Endothelial cell of umbilical vein (primary cell): Measurements from ENCODE around the gene HSD17B2. TPM values are rescaled to one million over a fixed set of nuclear protein-coding genes. Genes with fewer than 3 reads are reported as not detected.

Source experiments
- BruUV-seq: library from RNA; stranded (reverse); fragments of 400-500 nt; replicated peaks from 2 replicates; lab custom pipeline; 2021; lab: Mats Ljungman, UMichigan
- CTCF ChIA-PET: fragments of 300-600, 350-600 bp; sonication (Branson Sonifier 250); formaldehyde crosslinking; loops from one replicate; lab custom pipeline; 2021; ENCODE audit warnings: antibody characterized with exemption, inconsistent platforms; lab: Charles Lee
- POLR2A ChIA-PET: fragments of 300-600, 350-600 bp; sonication (Branson Sonifier 250); formaldehyde crosslinking; loops from one replicate; lab custom pipeline; 2021; ENCODE audit warnings: antibody characterized with exemption, inconsistent platforms; lab: Charles Lee
- DNase-seq: peaks from one replicate; pipeline ENCODE4 v3.0.0-alpha.2; 2011; ENCODE audit warnings: low read depth, low spot score
- FAIRE-seq: peaks from 2 replicates; lab custom pipeline; 2011; peaks lifted over from hg19 to GRCh38; lab: Jason Lieb, UNC
- H2AFZ ChIP-seq: 2 replicates; pipeline ENCODE4 v1.6.0; 2012; ENCODE audit warnings: low read depth, low read length, control low read depth, inconsistent platforms
- H3K27ac ChIP-seq: 2 replicates; pipeline ENCODE4 v1.5.1; 2011; ENCODE audit warnings: low read depth, mild to moderate bottlenecking, control low read depth, low read length, moderate library complexity; ENCODE audit not compliant: insufficient read depth
- H3K27me3 ChIP-seq, 2 experiments: 2 replicates each; pipeline versions ENCODE4 v1.6.0 to v1.6.1; 2011; ENCODE audit warnings: low read length in 2 of 2, mixed read lengths in 1 of 2; ENCODE audit not compliant: control insufficient read depth in 2 of 2, insufficient read depth in 2 of 2
- H3K36me3 ChIP-seq, 2 experiments: 2 replicates in 1 of 2; 3 replicates in 1 of 2; pipeline ENCODE4 v1.5.1; 2011; ENCODE audit warnings: low read length in 2 of 2, mild to moderate bottlenecking in 1 of 2, moderate library complexity in 1 of 2; ENCODE audit not compliant: control insufficient read depth in 2 of 2, insufficient read depth in 2 of 2; ENCODE audit errors: extremely low read depth in 1 of 2
- H3K4me1 ChIP-seq: 3 replicates; pipeline ENCODE4 v1.5.1; 2011; ENCODE audit warnings: mild to moderate bottlenecking, low read length; ENCODE audit not compliant: control insufficient read depth, insufficient read depth; ENCODE audit errors: extremely low read depth
- H3K4me2 ChIP-seq: 2 replicates; pipeline ENCODE4 v1.6.1; 2011; ENCODE audit warnings: low read length, control low read depth, mixed read lengths; ENCODE audit not compliant: insufficient read depth
- H3K4me3 ChIP-seq, 3 experiments: fragments of 200-600 bp in 1 of 3; sonication (generic), shearing (Covaris generic) in 1 of 3; replicated peaks in 1 of 3; 2 replicates each; pipeline ENCODE4 v1.5.1; 2011 to 2016; ENCODE audit warnings: control low read depth in 3 of 3, low read length in 3 of 3, mild to moderate bottlenecking in 2 of 3, inconsistent platforms in 1 of 3, low read depth in 1 of 3, moderate library complexity in 1 of 3; ENCODE audit not compliant: insufficient read depth in 1 of 3
- H3K79me2 ChIP-seq: 2 replicates; pipeline ENCODE4 v1.6.0; 2012; ENCODE audit warnings: low read length, inconsistent platforms; ENCODE audit not compliant: control insufficient read depth, insufficient read depth
- H3K9ac ChIP-seq: replicated peaks from 2 replicates; pipeline ENCODE3; 2011; ENCODE audit warnings: low read length, control low read depth; ENCODE audit not compliant: insufficient read depth; ENCODE audit errors: extremely low read depth
- H3K9me1 ChIP-seq: replicated peaks from 3 replicates; pipeline ENCODE4 v1.6.0; 2011; ENCODE audit warnings: mild to moderate bottlenecking, low read length; ENCODE audit not compliant: control insufficient read depth, insufficient read depth; ENCODE audit errors: extremely low read depth
- H3K9me3 ChIP-seq: replicated peaks from 2 replicates; pipeline ENCODE4 v1.5.1; 2012; ENCODE audit warnings: low read length, inconsistent platforms; ENCODE audit not compliant: control insufficient read depth, insufficient read depth
- H4K20me1 ChIP-seq: replicated peaks from 2 replicates; pipeline ENCODE3; 2011; ENCODE audit warnings: mild to moderate bottlenecking, low read length; ENCODE audit not compliant: control insufficient read depth, insufficient read depth; ENCODE audit errors: extremely low read depth
- EZH2 ChIP-seq: IDR thresholded peaks from 2 replicates; pipeline ENCODE4 v1.6.1; 2012; ENCODE audit warnings: borderline replicate concordance, low read depth, mild to moderate bottlenecking, moderate library complexity, low read length, inconsistent platforms; ENCODE audit not compliant: severe bottlenecking
- FOS ChIP-seq: IDR thresholded peaks from 2 replicates; pipeline ENCODE4 v1.6.1; 2011; ENCODE audit warnings: mild to moderate bottlenecking, low read length, moderate library complexity, borderline replicate concordance; ENCODE audit not compliant: insufficient read depth
- GATA2 ChIP-seq: IDR thresholded peaks from 2 replicates; pipeline ENCODE4 v1.7.0; 2011; ENCODE audit warnings: low read depth, mild to moderate bottlenecking, moderate library complexity, mixed read lengths, low read length; ENCODE audit not compliant: insufficient read length, insufficient read depth
- JUN ChIP-seq: IDR thresholded peaks from 2 replicates; pipeline ENCODE4 v1.6.1; 2011; ENCODE audit warnings: borderline replicate concordance, low read depth; ENCODE audit not compliant: insufficient read length, insufficient read depth
- MAX ChIP-seq: IDR thresholded peaks from 2 replicates; pipeline ENCODE4 v1.6.1; 2011; ENCODE audit not compliant: insufficient read depth, insufficient read length
- MYC ChIP-seq: IDR thresholded peaks from one replicate; pipeline ENCODE4 v1.6.1; 2011; ENCODE audit warnings: mild to moderate bottlenecking, low read depth, low read length
- POLR2A ChIP-seq: IDR thresholded peaks from 2 replicates; pipeline ENCODE4 v1.6.1; 2012; ENCODE audit warnings: low read depth, mild to moderate bottlenecking, control low read depth, low read length
- POLR2AphosphoS5 ChIP-seq: IDR thresholded peaks from 2 replicates; pipeline ENCODE4 v1.6.1; 2012; ENCODE audit warnings: low read depth, mild to moderate bottlenecking, control low read depth, low read length, moderate library complexity; ENCODE audit not compliant: insufficient read depth
- dilution Hi-C: fragments of 300-500 bp; cut with MboI; formaldehyde crosslinking; loops from one replicate; pipeline ENCODE4 v1.15.0; 2019; ENCODE audit warnings: low sequenced_read_pairs; ENCODE audit not compliant: extremely low pct_ligation_motif_present
- intact Hi-C: fragments of 100-400 bp; cut with micrococcal nuclease; formaldehyde crosslinking; loops from one replicate; pipeline ENCODE4 v1.10.0; 2022
- polyA plus RNA-seq, 4 experiments: library from polyadenylated mRNA; depleted of rRNA in 3 of 4; stranded (reverse) in 3 of 4; unstranded in 1 of 4; fragments of >200 nt; gene quantifications; 2 replicates each; pipeline versions ENCODE4 v1.2.1 to v1.2.3, GENCODE V29; 2011 to 2012; ENCODE audit warnings: missing spikeins in 1 of 4
- total RNA-seq: library from RNA; stranded (reverse); gene quantifications from 2 replicates; pipeline ENCODE4 v1.2.3, GENCODE V29; 2021
- TF ChIP-seq, protein P1 (sequence below), 2 donors: IDR thresholded peaks; 1 replicate in 1 of 2; 2 replicates in 1 of 2; pipeline ENCODE4 v1.5.1; 2011; ENCODE audit warnings: low read length in 2 of 2, mild to moderate bottlenecking in 2 of 2, moderate library complexity in 2 of 2, control low read depth in 1 of 2, inconsistent platforms in 1 of 2, low read depth in 1 of 2; ENCODE audit not compliant: insufficient read depth in 1 of 2; ENCODE audit errors: extremely low read depth in 1 of 2

Gene HSD17B2
- total and polyA plus RNA-seq, 2 donors (not counting 3 experiments of a cell fraction or from before 2014, with no cell fraction given), result 1.2 to 4.5 TPM

- Histone ChIP-seq H3K9ac (no peak overlapping the region), H3K27ac (peak overlapping the region; percentile 96), H3K36me3 (no peaks in the 10 kb centered on the region), H3K9me1 (no peaks in the 10 kb centered on the region), H2AFZ (no peak overlapping the region), H3K4me3 (no peak overlapping the region), H3K9me3 (no peaks in the 10 kb centered on the region), H3K4me1 (peaks cover 41% of the 10 kb centered on the region), H3K27me3 (no peaks in the 10 kb centered on the region), H4K20me1 (no peaks in the 10 kb centered on the region), H3K4me2 (no peak overlapping the region), H3K79me2 (no peaks in the 10 kb centered on the region)
- no TSS peak for BruUV-seq
- intact Hi-C loops (loop anchor here (2.0 kb wide), 1 partner anchor 198 kb away; no protein-coding TSS in a partner anchor), dilution Hi-C loops (no loop called here)
- ChIA-PET POLR2A (no interaction called here), CTCF (interaction anchor here (1.3 to 4.9 kb wide), 4 partner anchors 22 to 236 kb away, joined by 3 to 54 read pairs (median 9); no protein-coding TSS in a partner anchor)
- no peak for DNase-seq
- FAIRE-seq, result no peak
- TF ChIP-seq, protein P1, sequence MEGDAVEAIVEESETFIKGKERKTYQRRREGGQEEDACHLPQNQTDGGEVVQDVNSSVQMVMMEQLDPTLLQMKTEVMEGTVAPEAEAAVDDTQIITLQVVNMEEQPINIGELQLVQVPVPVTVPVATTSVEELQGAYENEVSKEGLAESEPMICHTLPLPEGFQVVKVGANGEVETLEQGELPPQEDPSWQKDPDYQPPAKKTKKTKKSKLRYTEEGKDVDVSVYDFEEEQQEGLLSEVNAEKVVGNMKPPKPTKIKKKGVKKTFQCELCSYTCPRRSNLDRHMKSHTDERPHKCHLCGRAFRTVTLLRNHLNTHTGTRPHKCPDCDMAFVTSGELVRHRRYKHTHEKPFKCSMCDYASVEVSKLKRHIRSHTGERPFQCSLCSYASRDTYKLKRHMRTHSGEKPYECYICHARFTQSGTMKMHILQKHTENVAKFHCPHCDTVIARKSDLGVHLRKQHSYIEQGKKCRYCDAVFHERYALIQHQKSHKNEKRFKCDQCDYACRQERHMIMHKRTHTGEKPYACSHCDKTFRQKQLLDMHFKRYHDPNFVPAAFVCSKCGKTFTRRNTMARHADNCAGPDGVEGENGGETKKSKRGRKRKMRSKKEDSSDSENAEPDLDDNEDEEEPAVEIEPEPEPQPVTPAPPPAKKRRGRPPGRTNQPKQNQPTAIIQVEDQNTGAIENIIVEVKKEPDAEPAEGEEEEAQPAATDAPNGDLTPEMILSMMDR (IDR thresholded peaks at IDR 0.05; ENCODE audit: extremely low read depth in 1 of 2, insufficient read depth in 1 of 2, low read depth in 1 of 2, low read length in 2 of 2), result peak; percentile 17 to 27
- no peak for TF ChIP-seq POLR2A
- TF ChIP-seq JUN, result no peak
Measured at GRCh38 chr16:81994485-81994884, 40.6 kb upstream of the HSD17B2 start.

DNA sequence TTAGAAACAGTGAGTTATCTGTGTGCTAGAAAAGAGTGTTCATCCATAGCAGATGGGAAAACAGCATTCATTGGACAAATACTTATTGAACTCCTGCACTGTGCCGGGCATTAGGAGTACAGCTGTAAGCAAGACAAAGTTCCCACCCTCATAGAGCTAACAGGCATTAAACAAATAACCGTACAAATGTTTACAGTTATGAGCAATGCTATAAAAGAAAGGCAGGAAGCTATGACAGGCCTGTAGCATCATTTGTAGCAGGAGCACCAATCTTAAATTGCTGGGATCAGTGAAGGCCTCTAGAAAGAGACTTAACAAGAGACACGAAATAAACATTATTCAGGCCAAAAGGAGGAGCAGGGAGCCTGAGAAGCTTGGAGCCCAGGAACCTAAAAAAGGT is 39.4 kb upstream of the HSD17B2 start:
- DNase-seq, result peak; percentile 77
- ChIA-PET CTCF (interaction anchor here (1.0 to 4.9 kb wide), 8 partner anchors 18 to 234 kb away, joined by 3 to 54 read pairs (median 6); no protein-coding TSS in a partner anchor), POLR2A (no interaction called here)

More for the DNA sequence above, 39.4 kb upstream of the HSD17B2 start:
- H3K9me3 ChIP-seq, result no peaks in the 10 kb centered on the region
- peak overlapping the region; percentile 28 for H2AFZ ChIP-seq
- peak overlapping the region; percentile 96 for H3K27ac ChIP-seq
- peaks cover 41% of the 10 kb centered on the region for H3K4me1 ChIP-seq
- H3K9ac ChIP-seq, result peak overlapping the region; percentile 60
- H3K9me1 ChIP-seq, result no peaks in the 10 kb centered on the region
- no peaks in the 10 kb centered on the region for H4K20me1 ChIP-seq
- no peaks in the 10 kb centered on the region for H3K27me3 ChIP-seq
- BruUV-seq, result no TSS peak
- intact Hi-C loops (loop anchor here (1.0 to 2.0 kb wide), 2 partner anchors 67 to 197 kb away; no protein-coding TSS in a partner anchor), dilution Hi-C loops (no loop called here)
- peak overlapping the region in 1 of 3 experiments; percentile 28 for H3K4me3 ChIP-seq
- FAIRE-seq, result peak; percentile 89
- no peaks in the 10 kb centered on the region for H3K79me2 ChIP-seq
- no peaks in the 10 kb centered on the region for H3K36me3 ChIP-seq
- peak overlapping the region; percentile 86 for H3K4me2 ChIP-seq
- TF ChIP-seq POLR2AphosphoS5, result peak; percentile 18
- no peak for TF ChIP-seq POLR2A
- TF ChIP-seq MYC, result no peak
- peak; percentile 18 for TF ChIP-seq GATA2
- peak; percentile 64 for TF ChIP-seq FOS
- peak; percentile 55 for TF ChIP-seq JUN
- TF ChIP-seq MAX, result no peak
- TF ChIP-seq EZH2, result no peak
